Erythroblast (primary cell): ENCODE results near the gene NTN1.

Experiments used
- GATA1 ChIP-seq: IDR thresholded peaks from 2 replicates; pipeline ENCODE4 v1.6.1; 2011; ENCODE audit warnings: low read depth, mild to moderate bottlenecking, control low read depth, low read length, moderate library complexity
- POLR2A ChIP-seq: IDR thresholded peaks from 2 replicates; pipeline ENCODE4 v1.6.1; 2011; ENCODE audit warnings: mild to moderate bottlenecking, low read length

- no peak for TF ChIP-seq POLR2A
- TF ChIP-seq GATA1 = no peak
Observed at GRCh38 chr17:9189870-9190269, 168.6 kb downstream of the NTN1 start.
